HG03066 (cell line): Measurements from ENCODE around the gene FAM110C.

Experiments used
- ATAC-seq: cut with Tn5 transposase; IDR thresholded peaks from one replicate; pipeline ENCODE4 v1.9.1; 2021; ENCODE audit warnings: low read depth; ENCODE audit not compliant: unreplicated experiment

The FAM110C gene

DNA sequence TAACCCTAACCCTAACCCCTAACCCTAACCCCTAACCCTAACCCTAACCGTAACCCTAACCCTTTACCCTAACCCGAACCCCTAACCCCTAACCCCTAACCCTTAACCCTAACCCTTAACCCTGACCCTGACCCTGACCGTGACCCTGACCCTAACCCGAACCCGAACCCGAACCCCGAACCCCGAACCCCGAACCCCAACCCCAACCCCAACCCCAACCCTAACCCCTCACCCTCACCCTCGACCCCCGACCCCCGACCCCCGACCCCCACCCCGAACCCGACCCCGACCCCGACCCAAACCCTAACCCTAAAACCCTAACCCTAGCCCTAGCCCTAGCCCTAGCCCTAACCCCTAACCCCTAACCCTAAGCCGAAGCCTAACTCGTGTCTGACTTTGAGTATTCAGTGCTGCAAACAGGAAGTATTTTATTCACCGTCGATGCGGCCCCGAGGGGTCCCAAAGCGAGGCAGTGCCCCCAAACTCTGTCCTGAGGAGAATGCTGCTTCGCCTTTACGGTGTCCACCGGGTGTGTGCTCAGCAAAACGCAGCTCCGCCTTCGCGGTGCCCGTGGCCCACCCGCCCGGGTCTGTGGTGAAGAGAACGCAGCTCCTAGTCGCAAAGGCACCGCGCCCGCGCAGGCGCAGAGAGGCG lies 36.0 kb downstream of the FAM110C start:
- ATAC-seq: no peak
